Body of pancreas (tissue), 4 donors: ENCODE data around the gene CARD14. TPM values are rescaled to one million over a fixed set of nuclear protein-coding genes. Genes with fewer than 3 reads are reported as not detected.

Experiments
- ATAC-seq: fragments of 150-250 bp; one replicate; pipeline ENCODE4 v1.9.1; 2016
- DNase-seq, 4 donors: peaks; one replicate each; pipeline ENCODE4 v3.0.0-alpha.2; 2019
- H3K27ac ChIP-seq, 4 donors: fragments of 200-600 bp; sonication (generic); 1 replicate in 3 of 4; 2 replicates in 1 of 4; pipeline versions ENCODE4 v1.5.1 to v1.6.1; 2016 to 2019; ENCODE audit warnings: mild to moderate bottlenecking in 1 of 4, mixed read lengths in 1 of 4, moderate library complexity in 1 of 4
- H3K27me3 ChIP-seq, 2 donors: fragments of 200-600 bp; sonication (generic); one replicate each; pipeline ENCODE4 v1.6.0; 2016; ENCODE audit warnings: mild to moderate bottlenecking in 1 of 2
- H3K36me3 ChIP-seq, 2 donors: fragments of 200-600 bp; sonication (generic); replicated peaks in 1 of 2; 2 replicates each; pipeline ENCODE4 v1.5.1; 2016; ENCODE audit warnings: low read depth in 2 of 2; ENCODE audit not compliant: insufficient read depth in 1 of 2
- H3K4me1 ChIP-seq: fragments of 200-600 bp; sonication (generic); one replicate; pipeline ENCODE4 v1.6.0; 2016
- H3K4me3 ChIP-seq, 2 donors: fragments of 200-600 bp; sonication (generic); 1 replicate in 1 of 2; 2 replicates in 1 of 2; pipeline ENCODE4 v1.5.1; 2016 to 2019
- H3K9me3 ChIP-seq, 3 donors: fragments of 200-600 bp; sonication (generic); 1 replicate in 2 of 3; 2 replicates in 1 of 3; pipeline ENCODE4 v1.5.1; 2016
- POLR2A ChIP-seq, 3 donors: fragments of 450-650 bp; IDR thresholded peaks; one replicate each; pipeline ENCODE4 v1.6.1; 2016; ENCODE audit warnings: antibody characterized with exemption in 3 of 3, mild to moderate bottlenecking in 2 of 3
- WGBS, 2 donors: methylation state at CpG; one replicate each; pipeline ENCODE4 v1.1.5; 2017; 5-methylcytosine and 5-hydroxymethylcytosine counted together
- intact Hi-C: fragments of 100-400 bp; cut with DNase I; formaldehyde crosslinking; loops from one replicate; pipeline ENCODE4 v1.15.1; 2023
- total RNA-seq, 2 donors: library from RNA; depleted of rRNA; stranded (reverse); fragments of >200 nt; gene quantifications; one replicate each; pipeline ENCODE4 v1.1.0, GENCODE V29; 2016
- TF ChIP-seq, protein P1 (sequence below), 7 experiments: fragments of 450-650 bp in 4 of 7; fragments of 200-600 bp in 3 of 7; sonication (generic) in 3 of 7; IDR thresholded peaks; one replicate each; pipeline ENCODE4 v1.5.1; 2016 to 2019; ENCODE audit warnings: antibody characterized with exemption in 7 of 7

Gene CARD14
- total RNA-seq, 2 donors from 2014 or later = not detected

DNA sequence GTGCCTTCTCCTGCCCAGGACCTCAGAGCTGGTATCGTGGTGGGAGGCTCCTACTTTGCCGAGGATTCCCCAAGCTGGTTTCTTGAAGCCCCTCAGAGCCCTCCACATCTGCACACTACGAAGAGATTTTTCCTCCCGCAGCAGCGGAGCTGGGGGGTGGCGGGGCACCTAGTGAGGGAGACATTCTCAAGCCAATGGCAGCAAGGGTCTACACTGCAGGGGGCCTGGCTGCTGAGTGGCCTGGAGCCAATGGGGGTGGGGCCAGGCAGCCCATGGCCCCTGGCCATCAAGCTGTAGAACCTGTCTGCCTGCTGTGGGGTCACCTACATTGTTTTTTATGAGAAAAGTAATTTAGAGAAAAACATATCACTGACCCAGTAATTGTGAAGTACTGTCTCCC lies 55.4 kb downstream of the CARD14 start:
- Histone ChIP-seq H3K27me3 (no peaks in the 10 kb centered on the region), H3K4me3 (no peak overlapping the region), H3K9me3 (no peaks in the 10 kb centered on the region), H3K4me1 (peaks cover 9% of the 10 kb centered on the region), H3K36me3 (peaks cover 0 to 1% of the 10 kb centered on the region in 2 donors), H3K27ac (no peak overlapping the region)
- intact Hi-C loops = no loop called here
- ATAC-seq (no peak), DNase-seq (no peak)
- WGBS, 2 donors = 82% methylated on average over 4 to 6 of the region's 6 CpGs
- TF ChIP-seq, protein P1, sequence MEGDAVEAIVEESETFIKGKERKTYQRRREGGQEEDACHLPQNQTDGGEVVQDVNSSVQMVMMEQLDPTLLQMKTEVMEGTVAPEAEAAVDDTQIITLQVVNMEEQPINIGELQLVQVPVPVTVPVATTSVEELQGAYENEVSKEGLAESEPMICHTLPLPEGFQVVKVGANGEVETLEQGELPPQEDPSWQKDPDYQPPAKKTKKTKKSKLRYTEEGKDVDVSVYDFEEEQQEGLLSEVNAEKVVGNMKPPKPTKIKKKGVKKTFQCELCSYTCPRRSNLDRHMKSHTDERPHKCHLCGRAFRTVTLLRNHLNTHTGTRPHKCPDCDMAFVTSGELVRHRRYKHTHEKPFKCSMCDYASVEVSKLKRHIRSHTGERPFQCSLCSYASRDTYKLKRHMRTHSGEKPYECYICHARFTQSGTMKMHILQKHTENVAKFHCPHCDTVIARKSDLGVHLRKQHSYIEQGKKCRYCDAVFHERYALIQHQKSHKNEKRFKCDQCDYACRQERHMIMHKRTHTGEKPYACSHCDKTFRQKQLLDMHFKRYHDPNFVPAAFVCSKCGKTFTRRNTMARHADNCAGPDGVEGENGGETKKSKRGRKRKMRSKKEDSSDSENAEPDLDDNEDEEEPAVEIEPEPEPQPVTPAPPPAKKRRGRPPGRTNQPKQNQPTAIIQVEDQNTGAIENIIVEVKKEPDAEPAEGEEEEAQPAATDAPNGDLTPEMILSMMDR (IDR thresholded peaks at IDR 0.05) = no peak
- TF ChIP-seq POLR2A (IDR thresholded peaks at IDR 0.05) = no peak

DNA sequence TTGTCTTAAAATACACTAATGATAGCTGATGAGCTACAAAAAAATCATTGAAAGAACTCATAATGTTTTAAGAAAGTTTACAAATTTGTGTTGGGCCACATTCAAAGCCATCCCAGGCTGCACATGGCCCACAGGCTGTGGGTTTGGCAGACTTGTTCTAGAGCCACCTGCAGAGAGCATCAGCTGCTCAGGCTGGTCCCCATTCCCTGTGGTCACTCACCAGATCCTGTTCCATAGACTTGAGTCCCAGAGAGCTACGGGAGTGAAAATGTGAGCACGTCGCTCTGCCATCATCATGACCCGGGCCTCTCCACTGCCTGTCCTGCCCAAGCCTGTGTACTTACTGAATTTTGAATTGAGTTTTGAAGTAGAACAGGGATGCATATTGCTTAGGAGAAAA lies 57.3 kb downstream of the CARD14 start:
- no peak overlapping the region for H3K27ac ChIP-seq
- ATAC-seq = no peak
- H3K4me3 ChIP-seq = no peak overlapping the region
- intact Hi-C loops = no loop called here
- no peak for DNase-seq
- WGBS, 2 donors = 94% methylated on average over 4 of the region's 4 CpGs; no CpG with 5 or more reads in 1 of the 2 donors
- no peaks in the 10 kb centered on the region for H3K4me1 ChIP-seq
- no peak for TF ChIP-seq POLR2A (IDR thresholded peaks at IDR 0.05)
- TF ChIP-seq, protein P1 (IDR thresholded peaks at IDR 0.05) = no peak
- peaks cover 0 to 3% of the 10 kb centered on the region in 2 donors for H3K36me3 ChIP-seq
- H3K27me3 ChIP-seq = no peaks in the 10 kb centered on the region
- H3K9me3 ChIP-seq = no peaks in the 10 kb centered on the region

DNA sequence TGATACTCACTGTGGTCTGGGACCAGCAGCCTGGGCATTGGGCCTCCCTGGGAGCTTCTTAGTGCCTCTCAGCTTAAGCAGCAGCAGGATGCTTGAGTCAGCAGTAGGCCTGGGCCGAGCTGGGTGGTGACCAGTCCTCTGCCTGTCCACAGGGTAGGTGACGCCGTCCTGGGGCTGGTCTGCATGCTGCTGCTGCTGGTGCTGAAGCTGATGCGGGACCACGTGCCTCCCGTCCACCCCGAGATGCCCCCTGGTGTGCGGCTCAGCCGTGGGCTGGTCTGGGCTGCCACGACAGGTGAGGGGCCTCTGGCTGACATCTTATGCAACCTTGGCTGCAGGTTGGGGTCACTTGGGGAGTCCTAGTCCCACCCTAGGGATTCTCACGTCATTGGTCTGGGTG lies 57.8 kb downstream of the CARD14 start:
- H3K4me3 ChIP-seq = no peak overlapping the region
- H3K36me3 ChIP-seq = peaks cover 0 to 3% of the 10 kb centered on the region in 2 donors
- DNase-seq (no peak), ATAC-seq (no peak)
- no peaks in the 10 kb centered on the region for H3K27me3 ChIP-seq
- intact Hi-C loops = no loop called here
- H3K4me1 ChIP-seq = no peaks in the 10 kb centered on the region
- TF ChIP-seq, protein P1 (IDR thresholded peaks at IDR 0.05) = no peak
- no peak for TF ChIP-seq POLR2A (IDR thresholded peaks at IDR 0.05)
- H3K9me3 ChIP-seq = no peaks in the 10 kb centered on the region
- WGBS, 2 donors = 93 to 96% methylated on average over 3 to 10 of the region's 11 CpGs
- no peak overlapping the region for H3K27ac ChIP-seq

DNA sequence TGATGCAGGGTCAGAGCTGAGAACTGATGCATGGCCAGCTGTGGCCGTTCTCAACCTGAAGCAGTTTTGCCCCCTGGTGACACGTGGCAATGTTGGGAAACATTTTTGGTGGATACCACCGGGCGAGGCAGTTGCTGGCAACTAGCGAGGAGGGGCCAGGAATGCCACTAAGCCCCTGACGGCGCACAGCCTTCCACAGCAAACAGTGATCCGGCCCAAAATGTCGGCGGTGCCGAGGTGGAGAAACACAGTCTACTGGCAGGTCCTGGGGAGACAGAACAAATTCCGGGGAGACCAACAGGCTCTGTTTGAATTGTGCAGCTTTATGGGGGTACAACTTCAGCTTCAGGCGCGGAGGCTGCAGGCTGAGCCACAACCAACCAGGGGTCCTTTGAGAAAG lies 58.6 kb downstream of the CARD14 start:
- Histone ChIP-seq H3K36me3 (peaks cover 0 to 3% of the 10 kb centered on the region in 2 donors), H3K9me3 (peaks cover 0 to 3% (median 0%) of the 10 kb centered on the region in 3 donors), H3K4me1 (no peaks in the 10 kb centered on the region), H3K27ac (no peak overlapping the region), H3K27me3 (no peaks in the 10 kb centered on the region), H3K4me3 (no peak overlapping the region)
- no peak for ATAC-seq
- no peak for DNase-seq
- no peak for TF ChIP-seq POLR2A (IDR thresholded peaks at IDR 0.05)
- TF ChIP-seq, protein P1 (IDR thresholded peaks at IDR 0.05) = no peak
- WGBS, 2 donors = 88 to 94% methylated on average over 14 of the region's 14 CpGs
- intact Hi-C loops = no loop called here

DNA sequence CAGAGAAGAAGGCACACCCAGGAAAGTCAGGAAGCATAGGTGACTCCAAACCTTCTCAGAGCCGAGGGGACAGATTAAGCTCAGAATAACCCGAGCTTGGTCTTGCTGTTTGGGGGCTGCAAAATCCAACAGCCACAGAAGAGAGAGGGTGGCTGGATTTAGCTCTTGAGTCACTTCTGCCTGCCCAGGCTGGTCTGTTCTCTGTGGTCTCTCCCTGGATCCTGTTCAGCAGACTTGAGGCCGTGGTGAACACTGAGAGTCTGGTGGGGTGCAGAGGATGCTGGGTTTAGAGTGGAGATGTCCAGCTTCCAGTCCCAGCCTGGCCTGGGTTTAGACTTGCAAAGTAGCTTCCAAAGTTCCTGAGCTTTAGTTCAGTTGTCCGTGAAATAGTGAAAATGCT lies 59.2 kb downstream of the CARD14 start:
- Histone ChIP-seq H3K27me3 (no peaks in the 10 kb centered on the region), H3K4me1 (no peaks in the 10 kb centered on the region), H3K4me3 (no peak overlapping the region), H3K27ac (no peak overlapping the region), H3K36me3 (peaks cover 0 to 3% of the 10 kb centered on the region in 2 donors), H3K9me3 (peaks cover 0 to 4% (median 0%) of the 10 kb centered on the region in 3 donors)
- intact Hi-C loops = no loop called here
- WGBS, 2 donors = 82 to 89% methylated on average over 2 to 4 of the region's 4 CpGs
- ATAC-seq (no peak), DNase-seq (no peak)
- TF ChIP-seq, protein P1 (IDR thresholded peaks at IDR 0.05) = no peak
- TF ChIP-seq POLR2A (IDR thresholded peaks at IDR 0.05) = no peak
